LNCaP clone FGC (cell line): Measurements from ENCODE around the gene FAM83B.

Experiments used
- DNase-seq: peaks from one replicate; pipeline ENCODE4 v3.0.0-alpha.2; 2011; ENCODE audit warnings: low read depth
- H3K4me3 ChIP-seq: 2 replicates; pipeline ENCODE4 v1.5.1; 2011; ENCODE audit warnings: mild to moderate bottlenecking, low read depth, low read length, control low read depth
- TF ChIP-seq, protein P1 (sequence below): IDR thresholded peaks from 2 replicates; pipeline ENCODE4 v1.5.1; 2012; ENCODE audit warnings: mild to moderate bottlenecking; ENCODE audit not compliant: control insufficient read depth, insufficient read depth; ENCODE audit errors: extremely low read depth

Gene FAM83B

DNA sequence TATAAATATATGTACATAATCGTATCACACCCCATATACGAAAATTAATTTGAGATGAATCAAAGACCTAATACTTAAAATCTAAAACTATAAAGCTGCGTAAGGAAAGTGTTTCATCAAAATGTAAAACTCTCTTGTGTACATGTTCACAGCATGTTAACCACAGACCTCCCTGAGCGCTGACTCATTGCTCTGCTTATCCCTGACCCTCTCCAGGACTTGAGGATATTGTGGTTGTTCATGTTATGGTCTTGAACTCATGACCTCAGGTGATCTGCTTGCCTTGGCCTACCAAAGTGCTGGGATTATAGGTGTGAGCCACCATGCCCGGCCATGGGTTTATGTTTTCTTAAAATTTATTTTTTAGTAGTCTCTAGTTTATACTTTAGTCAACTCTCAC is 14.2 kb downstream of the FAM83B start:
- no peak overlapping the region for H3K4me3 ChIP-seq
- DNase-seq = no peak
- TF ChIP-seq, protein P1, sequence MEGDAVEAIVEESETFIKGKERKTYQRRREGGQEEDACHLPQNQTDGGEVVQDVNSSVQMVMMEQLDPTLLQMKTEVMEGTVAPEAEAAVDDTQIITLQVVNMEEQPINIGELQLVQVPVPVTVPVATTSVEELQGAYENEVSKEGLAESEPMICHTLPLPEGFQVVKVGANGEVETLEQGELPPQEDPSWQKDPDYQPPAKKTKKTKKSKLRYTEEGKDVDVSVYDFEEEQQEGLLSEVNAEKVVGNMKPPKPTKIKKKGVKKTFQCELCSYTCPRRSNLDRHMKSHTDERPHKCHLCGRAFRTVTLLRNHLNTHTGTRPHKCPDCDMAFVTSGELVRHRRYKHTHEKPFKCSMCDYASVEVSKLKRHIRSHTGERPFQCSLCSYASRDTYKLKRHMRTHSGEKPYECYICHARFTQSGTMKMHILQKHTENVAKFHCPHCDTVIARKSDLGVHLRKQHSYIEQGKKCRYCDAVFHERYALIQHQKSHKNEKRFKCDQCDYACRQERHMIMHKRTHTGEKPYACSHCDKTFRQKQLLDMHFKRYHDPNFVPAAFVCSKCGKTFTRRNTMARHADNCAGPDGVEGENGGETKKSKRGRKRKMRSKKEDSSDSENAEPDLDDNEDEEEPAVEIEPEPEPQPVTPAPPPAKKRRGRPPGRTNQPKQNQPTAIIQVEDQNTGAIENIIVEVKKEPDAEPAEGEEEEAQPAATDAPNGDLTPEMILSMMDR = no peak

DNA sequence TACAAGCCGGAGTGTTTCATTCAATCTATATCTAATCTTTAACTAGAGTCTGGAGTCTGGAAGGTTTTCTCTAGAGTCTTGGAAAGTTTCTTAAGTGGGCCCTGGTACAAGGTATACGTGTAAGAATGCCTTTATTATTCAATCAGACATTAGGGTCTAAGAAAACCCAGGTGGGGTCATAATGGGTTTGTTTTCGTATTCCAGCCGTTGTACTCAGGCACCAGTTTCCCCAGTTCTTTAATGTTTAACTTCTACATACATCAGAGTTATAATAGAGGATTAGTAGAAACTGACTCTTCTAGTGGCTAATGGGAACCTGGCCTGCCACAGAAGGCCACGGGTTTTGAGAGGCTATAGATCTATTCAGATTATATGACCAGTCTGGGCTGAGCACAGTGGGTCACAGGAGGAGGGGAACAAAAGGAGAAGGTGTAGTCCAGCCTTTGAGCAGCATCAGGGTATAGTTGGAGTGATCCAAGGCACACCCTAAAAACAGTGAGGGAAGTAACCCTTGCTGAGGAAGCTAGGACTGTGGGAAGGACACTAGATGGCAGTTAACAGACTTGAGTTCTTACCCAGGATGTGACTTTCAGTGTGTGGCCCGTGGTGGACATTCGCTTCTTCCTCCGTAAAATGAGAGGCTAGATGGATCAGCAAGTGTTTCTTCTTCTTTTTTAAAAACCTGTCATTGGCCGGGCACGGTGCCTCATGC is 15.5 kb downstream of the FAM83B start:
- DNase-seq = no peak
- H3K4me3 ChIP-seq = no peak overlapping the region
- TF ChIP-seq, protein P1 = no peak

DNA sequence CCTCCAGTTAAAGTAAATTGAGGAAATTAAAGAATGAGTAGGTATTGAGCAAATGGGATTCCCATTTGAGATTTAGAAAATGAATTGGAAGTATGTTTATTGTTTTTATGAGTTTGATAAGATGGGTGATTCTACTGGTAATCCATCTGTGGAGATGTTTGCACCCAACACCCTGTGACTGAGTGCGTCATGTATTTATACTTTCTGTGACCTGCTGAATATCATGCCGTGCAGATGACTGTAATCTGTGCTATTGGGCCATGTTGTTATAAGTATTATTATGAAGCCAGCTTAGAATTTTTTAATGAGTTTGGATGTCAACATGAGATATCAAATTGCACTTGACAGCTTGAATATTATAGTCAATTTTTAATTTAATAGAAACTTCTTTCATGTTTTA is 17.7 kb downstream of the FAM83B start:
- TF ChIP-seq, protein P1 = no peak
- no peak overlapping the region for H3K4me3 ChIP-seq
- no peak for DNase-seq

GRCh38 chr6:54865091-54865631 is 18.6 kb downstream of the FAM83B start:
- no peak overlapping the region for H3K4me3 ChIP-seq
- DNase-seq = no peak
- TF ChIP-seq, protein P1 = no peak

DNA sequence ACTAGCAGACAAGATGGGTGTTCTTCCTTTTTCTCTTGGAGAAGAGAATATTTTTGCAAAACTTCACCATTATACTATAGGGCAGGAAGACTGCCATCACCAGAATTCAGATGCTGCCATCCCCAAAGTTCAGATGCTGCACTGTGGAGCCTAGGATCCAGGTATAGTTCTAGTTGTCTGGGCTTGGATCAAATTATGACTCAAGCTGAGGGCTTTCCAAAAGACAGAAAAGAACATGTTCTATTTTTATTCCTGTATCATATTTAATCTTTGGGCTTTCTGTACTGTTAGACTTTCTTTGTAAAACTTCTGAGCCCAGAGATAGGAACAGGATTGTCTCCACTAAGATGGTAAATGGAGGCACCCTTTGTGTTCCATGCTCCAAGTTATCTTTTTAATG is 22.0 kb downstream of the FAM83B start:
- DNase-seq = no peak
- no peak overlapping the region for H3K4me3 ChIP-seq
- TF ChIP-seq, protein P1 = no peak

- TF ChIP-seq, protein P1 = no peak
- no peak overlapping the region for H3K4me3 ChIP-seq
- no peak for DNase-seq
These were observed 27.0 kb downstream of the FAM83B start for GRCh38 chr6:54873599-54873998.
